HG03432 (cell line): ENCODE results near the gene TDRKH.

Source experiments
- ATAC-seq: cut with Tn5 transposase; IDR thresholded peaks from one replicate; pipeline ENCODE4 v1.9.1; 2021; ENCODE audit warnings: mild to moderate bottlenecking, moderate library complexity; ENCODE audit not compliant: unreplicated experiment

The TDRKH gene

GRCh38 chr1:151823175-151823574 is 32.9 kb upstream of the TDRKH start:
- no peak for ATAC-seq

- no peak for ATAC-seq
These were observed 32.1 kb upstream of the TDRKH start for GRCh38 chr1:151822404-151822803.

GRCh38 chr1:151820940-151821339 is 30.6 kb upstream of the TDRKH start:
- no peak for ATAC-seq

- no peak for ATAC-seq
These were observed 29.8 kb upstream of the TDRKH start for GRCh38 chr1:151819976-151820623.

DNA sequence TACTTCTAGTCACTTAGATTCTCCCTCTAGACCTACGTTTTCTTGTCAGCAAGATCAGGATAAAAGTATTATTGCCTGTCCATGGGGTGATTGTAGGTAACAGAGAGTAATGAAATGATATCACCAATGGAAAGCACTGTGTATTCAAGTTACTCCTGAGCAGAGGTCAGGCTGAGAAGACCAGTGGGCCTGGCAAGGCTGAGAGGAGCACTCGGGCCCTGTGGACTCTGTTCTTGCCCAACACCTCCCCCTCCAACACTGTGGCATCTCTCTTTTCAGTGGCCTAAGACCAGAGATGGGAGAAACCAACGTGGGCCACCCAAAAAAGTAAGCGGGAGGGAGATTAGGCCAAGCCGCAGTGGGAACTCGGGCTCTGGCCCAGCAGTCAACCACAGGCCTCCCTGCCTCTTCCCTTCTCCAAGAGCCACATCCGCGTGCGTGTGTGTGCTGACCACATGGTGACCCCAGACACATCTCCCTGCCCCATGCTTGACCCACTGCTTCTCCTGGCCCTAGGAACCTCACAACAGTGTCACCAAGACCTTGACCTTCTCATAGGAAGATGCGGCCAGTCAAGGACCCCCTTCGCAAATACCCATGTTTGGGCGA is 29.0 kb upstream of the TDRKH start:
- ATAC-seq = no peak

GRCh38 chr1:151817353-151817730 is 27.0 kb upstream of the TDRKH start:
- no peak for ATAC-seq

DNA sequence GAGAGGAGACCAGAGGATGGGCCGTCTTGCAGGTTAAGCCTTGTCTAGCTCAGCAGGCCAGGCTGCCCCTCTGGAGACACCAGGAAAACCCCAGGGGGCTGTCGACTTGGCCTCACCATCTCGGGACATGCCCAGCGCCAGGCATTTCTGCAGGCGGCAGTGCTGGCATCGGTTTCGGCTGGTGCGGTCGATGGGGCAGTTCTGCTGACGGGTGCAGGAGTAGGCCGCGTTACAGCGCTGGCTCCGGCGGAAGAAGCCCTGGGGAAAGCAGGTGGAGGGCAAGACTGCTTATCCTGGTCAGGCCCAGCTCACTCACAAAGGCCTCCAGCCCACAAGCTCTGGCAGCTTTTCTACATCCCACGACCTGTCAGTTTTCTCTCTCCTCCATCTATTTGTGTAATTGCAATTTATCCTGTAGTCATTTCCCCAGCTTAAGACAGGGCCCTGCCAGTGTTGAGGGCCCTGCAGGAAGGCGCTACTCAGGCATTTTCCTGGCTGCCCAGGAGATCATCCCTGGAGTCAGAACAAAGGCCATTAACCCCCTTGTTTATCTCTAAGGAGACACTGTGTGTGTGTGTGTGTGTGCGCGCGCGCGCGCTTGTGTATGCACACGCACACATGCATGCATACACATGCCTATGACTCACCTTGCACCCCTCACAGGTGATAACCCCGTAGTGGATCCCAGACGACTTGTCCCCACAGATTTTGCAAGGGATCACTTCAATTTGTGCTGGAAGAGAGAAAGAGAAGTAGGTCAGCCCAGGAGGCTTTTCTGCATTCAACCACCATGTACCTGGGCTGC is 26.4 kb upstream of the TDRKH start:
- ATAC-seq = no peak

- ATAC-seq = no peak
These were observed 25.5 kb upstream of the TDRKH start for GRCh38 chr1:151815716-151816327.

DNA sequence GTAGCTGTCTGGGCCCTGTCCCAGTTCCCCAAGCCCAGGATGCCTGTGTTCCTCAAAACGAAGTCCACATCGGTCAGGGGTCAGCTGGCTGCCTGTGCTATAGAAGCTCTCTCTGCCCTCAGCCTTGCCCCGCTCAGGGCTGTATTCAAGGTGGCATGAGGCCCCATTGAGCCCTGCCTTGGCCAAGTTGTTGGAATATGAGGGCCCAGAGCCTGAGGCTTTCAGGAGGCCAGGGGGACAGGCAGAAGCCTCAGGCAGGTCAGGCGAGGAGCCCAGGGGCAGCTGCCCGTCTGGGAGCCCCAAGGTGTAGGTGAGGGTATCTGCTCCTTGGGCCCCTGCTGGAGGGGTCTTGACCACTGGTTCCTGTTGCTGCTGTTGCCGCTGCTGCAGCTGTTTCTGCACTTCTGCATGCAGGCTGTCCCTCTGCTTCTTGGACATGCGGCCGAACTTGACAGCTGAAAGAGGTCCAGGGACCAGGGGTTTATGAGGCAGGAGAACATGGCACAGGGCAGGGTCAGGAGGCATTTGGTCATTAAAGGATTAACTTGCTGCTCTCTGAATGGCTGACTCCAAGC is 24.8 kb upstream of the TDRKH start:
- ATAC-seq = no peak

DNA sequence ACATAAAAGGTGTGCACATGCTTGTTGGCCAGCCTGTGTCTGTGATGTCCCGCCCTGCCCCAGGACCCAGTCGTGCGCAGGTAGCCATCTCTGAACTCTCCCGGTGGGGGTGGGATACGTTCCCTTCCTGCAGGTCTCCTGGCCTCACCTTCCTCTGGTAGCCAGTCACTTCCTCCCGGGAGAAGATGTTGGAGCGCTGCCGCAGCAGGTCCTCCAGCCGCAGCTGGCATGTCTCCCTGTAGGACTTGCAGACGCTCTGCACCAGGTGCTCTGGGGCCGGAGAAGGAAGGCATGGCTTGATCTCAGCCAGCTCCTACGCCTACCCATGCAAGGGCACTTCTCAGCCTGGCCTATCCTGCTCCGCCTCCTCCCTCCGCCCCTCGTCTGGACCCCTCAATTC is 24.1 kb upstream of the TDRKH start:
- no peak for ATAC-seq

DNA sequence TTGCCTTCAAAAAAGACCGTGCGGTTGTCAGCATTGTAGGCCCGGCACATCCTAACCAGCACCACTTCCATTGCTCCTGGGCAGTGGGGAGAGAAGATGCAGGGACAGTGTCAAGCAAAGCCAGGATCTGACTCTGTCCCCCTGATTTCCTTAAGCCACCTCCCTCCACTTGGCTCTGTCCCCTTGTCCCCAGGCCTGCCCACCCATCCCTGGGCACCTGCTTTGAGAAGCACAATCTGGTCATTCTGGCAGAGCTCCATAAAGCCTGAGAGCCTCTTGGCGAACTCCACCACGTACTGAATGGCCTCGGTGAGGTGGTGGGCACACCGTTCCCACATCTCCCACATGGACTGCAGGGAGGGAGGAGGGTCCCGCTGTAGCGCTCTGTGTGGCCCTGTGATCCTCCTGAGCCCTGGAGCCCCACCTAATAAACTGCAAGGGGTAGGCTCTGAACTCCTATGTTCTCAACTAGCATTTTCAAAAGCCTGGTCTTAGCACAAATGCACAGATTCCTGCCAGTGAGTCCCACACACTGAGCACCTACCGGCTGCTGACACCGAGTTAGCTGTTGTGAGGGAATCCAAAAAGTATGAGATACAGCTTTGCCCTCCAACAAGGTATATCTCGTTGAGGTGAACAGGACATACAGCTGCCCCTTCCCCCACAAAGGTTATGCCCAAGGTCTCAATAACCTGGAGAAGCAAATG is 23.1 kb upstream of the TDRKH start:
- no peak for ATAC-seq

DNA sequence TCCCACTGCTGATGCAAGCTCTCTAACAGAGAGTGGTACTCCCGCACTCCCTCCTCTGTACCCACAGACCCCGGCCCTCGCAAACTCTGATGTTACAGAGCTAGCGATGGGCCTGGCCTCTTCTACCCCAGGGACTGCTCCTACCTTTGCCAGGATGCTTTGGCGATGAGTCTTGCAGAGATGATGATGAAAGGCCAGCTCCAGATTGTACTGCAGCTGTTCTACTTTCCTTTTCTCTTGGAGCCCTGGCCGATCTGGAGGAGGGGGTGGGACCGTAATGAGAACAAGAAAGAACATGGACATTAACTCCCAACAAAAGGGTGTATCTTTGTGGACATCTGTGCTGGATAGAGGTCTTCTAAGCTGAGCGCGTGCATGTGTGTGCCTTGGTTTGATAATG is 20.9 kb upstream of the TDRKH start:
- ATAC-seq = no peak

- no peak for ATAC-seq
These were observed 19.8 kb upstream of the TDRKH start for GRCh38 chr1:151809985-151810556.

DNA sequence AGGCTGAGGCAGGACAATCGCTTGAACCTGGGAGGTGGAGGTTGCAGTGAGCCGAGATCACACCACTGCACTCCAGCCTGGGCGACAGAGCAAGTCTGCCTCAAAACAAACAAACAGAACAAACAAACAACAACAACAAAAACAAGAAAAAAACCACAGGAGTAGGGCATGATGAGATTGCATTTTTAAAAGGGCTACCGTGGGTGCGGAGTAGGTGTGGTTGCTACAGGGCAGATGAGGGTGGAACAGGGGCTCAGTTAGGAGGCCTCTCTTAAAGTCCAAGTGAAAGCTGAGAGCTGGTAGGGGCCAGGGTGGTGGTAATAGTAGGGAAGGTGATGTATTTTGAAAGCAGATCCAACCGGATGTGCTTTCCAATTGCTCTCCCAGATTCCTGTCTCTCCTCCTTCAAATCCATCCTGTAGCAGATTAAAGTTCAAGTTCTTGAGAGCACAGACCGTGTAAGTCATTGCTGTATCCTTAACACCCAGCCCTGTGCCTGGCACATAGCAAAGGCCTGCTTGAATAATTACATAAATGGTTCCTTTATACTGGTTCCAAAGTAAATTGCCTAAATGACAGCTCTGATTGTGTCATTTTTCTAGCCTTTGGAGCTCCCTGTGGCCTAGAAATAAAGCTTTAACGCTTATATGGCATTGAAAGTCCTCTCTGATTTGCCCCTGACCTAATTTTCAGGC is 19.1 kb upstream of the TDRKH start:
- no peak for ATAC-seq

DNA sequence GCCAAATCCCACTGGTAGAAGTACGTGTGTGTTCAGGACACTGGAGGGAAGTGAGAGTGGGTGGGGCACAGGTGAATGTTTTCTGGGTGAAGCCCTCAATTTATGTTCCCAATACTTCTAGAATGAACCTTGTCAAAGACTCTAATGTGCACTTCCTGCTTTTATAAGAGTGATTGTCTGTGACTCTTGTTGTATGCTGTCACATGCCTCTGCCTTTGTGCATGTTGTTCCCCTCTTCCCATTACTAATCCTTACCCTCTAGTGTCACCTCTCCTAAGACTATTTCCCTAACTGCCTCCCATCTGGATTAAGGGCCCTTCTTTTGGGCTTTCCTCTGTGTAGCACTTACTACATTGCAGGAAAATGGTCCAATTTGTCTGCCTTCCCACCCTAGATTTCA is 17.5 kb upstream of the TDRKH start:
- no peak for ATAC-seq

- no peak for ATAC-seq
These were observed 16.8 kb upstream of the TDRKH start for GRCh38 chr1:151807131-151807530.

DNA sequence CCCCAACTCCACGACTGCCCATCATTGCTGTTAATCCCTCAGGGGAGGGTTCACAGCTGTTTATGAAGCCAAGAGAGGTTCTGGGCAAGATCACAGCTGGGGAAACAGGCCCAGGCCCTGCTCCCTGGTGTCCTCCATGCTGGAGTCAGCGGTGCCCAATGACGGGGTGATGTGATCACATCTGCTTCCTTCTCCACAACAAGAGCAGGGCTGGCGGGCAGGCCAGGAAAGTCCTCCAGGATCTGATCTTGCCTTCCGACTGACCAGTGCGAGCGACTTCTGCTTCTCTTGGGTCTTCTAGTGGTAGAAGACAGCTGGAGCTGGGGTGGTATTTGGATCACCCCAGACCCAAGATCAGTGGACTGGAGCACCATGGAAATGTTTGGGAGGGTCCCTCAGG is 15.9 kb upstream of the TDRKH start:
- ATAC-seq = no peak

DNA sequence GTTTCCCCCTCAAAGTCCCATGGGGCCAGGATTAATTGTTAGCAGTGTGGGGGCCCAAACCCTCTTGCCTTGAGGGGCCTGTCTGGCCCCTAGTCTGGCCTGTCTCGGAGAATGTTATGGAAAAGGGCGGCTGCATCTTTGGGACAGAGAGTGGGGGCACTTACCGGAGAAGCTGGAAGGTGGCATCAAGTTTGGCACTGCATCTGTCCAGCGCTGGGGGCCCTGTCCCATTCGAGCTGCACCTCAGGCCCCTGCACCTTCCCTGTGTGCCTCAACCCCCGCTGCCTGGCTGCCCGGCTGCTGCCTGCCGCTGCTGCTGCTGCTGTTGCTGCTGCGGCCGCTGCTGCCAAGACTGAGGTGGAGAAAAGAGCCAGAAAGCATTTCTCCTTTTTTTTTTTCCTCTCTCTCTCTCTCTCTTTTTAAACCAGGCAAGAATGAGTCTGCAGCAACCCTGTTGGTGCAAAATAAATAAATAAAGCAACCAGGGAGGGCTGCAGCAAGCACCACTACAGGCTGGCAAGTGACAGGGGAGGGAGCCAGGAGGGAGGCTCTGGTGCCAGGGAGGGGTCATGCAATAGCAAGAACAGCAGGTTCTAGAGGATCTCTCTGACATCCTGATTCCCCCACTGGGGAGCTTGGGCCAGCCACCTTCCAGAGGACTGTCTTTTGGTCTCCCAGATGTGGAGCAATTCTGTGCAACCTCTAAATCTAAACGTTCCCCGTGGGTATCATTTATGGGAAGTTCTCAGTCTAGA is 14.9 kb upstream of the TDRKH start, which contains the start of gene LINGO4:
Gene LINGO4, minus strand, starts transcription at position 354 of the 755 bp plus-strand sequence. CDS start 2,715 bp downstream, outside the sequence.
- ATAC-seq = no peak

DNA sequence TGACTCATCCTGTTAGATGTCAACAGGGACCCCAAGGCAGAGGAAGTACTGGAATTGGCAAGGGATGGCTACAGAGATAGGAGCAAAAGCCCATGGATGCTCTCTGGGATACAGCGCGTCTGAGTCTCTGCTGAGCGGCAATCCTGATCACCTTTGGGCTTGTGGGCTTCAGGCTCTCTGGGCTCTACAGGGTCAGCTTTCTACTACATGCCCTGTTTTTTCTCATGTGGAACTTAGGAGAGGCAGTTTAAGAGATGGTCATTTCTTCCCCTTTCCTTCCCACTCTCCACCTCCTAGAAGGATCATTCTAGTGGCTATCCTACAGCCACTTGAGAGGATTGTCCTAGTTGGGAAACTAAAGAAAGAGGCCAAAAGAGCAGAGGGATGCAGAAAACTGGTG is 13.6 kb upstream of the TDRKH start:
- no peak for ATAC-seq
